ENCODE data around the gene SORBS1. TPM values are rescaled to one million over a fixed set of nuclear protein-coding genes. Genes with fewer than 3 reads are reported as not detected.

SORBS1 gene
- total and polyA plus RNA-seq, 9 of the 15 experiments (the other 6 are each of a cell fraction or from before 2014, with no cell fraction given), result 2.0 to 13.3 (median 6.5) TPM

DNA sequence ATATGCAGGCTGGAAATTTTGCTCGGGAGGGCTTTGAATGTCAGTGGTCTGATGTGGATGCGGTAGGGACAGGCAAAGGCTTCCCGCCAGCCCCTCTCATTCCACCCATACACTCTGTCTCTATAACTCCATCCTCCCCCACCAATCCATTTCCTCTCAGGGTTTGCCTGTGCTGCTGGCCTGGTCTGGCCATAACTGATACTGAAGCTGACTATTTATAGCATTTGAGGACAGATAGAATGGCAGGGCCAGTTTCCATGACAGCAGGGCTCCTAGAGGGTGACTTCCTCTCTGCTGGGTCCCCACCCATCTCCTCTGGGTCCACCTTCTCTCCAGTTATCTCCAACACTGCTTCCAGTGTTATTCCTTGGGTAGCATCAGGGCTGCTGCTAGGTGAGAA is 263.8 kb downstream of the SORBS1 start (continued):
- TF ChIP-seq EZH2 (IDR thresholded peaks at IDR 0.05; ENCODE audit: borderline replicate concordance, low read depth, low read length) (no peak), KLF6 (CRISPR knock-in tag; IDR thresholded peaks at IDR 0.05; ENCODE audit: borderline replicate concordance) (no peak), ZNF586 (CRISPR knock-in tag; conservative IDR thresholded peaks at IDR 0.05) (no peak), OTX1 (CRISPR knock-in tag; IDR thresholded peaks at IDR 0.05) (no peak), U2AF1 (optimal IDR thresholded peaks at IDR 0.05; ENCODE audit: low read depth, low read length) (no peak), ZNF76 (CRISPR knock-in tag; IDR thresholded peaks at IDR 0.05; ENCODE audit: borderline replicate concordance) (no peak), DPF2 (IDR thresholded peaks at IDR 0.05) (peak; percentile 83), ZNF124 (CRISPR knock-in tag; IDR thresholded peaks at IDR 0.05) (no peak), BRD4 (IDR thresholded peaks at IDR 0.05) (no peak), ZNF444 (CRISPR knock-in tag; IDR thresholded peaks at IDR 0.05) (no peak), PCBP2 (IDR thresholded peaks at IDR 0.05; ENCODE audit: low read depth, low read length, poor library complexity, severe bottlenecking) (no peak), MCM2 (IDR thresholded peaks at IDR 0.05; ENCODE audit: low read depth) (no peak), ZBED1 (IDR thresholded peaks at IDR 0.05) (no peak), SRSF9 (IDR thresholded peaks at IDR 0.05; ENCODE audit: borderline replicate concordance, low read depth, low read length) (no peak), IRF2 (CRISPR knock-in tag; IDR thresholded peaks at IDR 0.05) (no peak), ZNF311 (CRISPR knock-in tag; IDR thresholded peaks at IDR 0.05) (no peak), PYGO2 (tag; IDR thresholded peaks at IDR 0.05) (no peak), MTA2 (IDR thresholded peaks at IDR 0.05; ENCODE audit: low read depth) (peak; percentile 60), SPI1 (IDR thresholded peaks at IDR 0.05; ENCODE audit: borderline replicate concordance, low read depth, low read length) (peak; percentile 95), IFI16 (CRISPR knock-in tag; IDR thresholded peaks at IDR 0.05) (no peak), TCF3 (CRISPR knock-in tag; IDR thresholded peaks at IDR 0.05) (peak; percentile 90)
- TF ChIP-seq, protein P1, sequence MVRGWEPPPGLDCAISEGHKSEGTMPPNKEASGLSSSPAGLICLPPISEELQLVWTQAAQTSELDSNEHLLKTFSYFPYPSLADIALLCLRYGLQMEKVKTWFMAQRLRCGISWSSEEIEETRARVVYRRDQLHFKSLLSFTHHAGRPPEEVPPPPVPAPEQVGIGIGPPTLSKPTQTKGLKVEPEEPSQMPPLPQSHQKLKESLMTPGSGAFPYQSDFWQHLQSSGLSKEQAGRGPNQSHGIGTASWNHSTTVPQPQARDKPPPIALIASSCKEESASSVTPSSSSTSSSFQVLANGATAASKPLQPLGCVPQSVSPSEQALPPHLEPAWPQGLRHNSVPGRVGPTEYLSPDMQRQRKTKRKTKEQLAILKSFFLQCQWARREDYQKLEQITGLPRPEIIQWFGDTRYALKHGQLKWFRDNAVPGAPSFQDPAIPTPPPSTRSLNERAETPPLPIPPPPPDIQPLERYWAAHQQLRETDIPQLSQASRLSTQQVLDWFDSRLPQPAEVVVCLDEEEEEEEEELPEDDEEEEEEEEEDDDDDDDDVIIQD (CRISPR knock-in tag; IDR thresholded peaks at IDR 0.05), result no peak
- TF ChIP-seq, protein P2, sequence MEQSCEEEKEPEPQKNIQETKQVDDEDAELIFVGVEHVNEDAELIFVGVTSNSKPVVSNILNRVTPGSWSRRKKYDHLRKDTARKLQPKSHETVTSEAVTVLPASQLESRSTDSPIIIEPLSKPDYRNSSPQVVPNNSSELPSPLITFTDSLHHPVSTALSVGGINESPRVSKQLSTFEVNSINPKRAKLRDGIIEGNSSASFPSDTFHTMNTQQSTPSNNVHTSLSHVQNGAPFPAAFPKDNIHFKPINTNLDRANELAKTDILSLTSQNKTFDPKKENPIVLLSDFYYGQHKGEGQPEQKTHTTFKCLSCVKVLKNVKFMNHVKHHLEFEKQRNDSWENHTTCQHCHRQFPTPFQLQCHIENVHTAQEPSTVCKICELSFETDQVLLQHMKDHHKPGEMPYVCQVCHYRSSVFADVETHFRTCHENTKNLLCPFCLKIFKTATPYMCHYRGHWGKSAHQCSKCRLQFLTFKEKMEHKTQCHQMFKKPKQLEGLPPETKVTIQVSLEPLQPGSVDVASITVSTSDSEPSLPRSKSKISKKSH (CRISPR knock-in tag; IDR thresholded peaks at IDR 0.05), result no peak
- TF ChIP-seq, protein P3, sequence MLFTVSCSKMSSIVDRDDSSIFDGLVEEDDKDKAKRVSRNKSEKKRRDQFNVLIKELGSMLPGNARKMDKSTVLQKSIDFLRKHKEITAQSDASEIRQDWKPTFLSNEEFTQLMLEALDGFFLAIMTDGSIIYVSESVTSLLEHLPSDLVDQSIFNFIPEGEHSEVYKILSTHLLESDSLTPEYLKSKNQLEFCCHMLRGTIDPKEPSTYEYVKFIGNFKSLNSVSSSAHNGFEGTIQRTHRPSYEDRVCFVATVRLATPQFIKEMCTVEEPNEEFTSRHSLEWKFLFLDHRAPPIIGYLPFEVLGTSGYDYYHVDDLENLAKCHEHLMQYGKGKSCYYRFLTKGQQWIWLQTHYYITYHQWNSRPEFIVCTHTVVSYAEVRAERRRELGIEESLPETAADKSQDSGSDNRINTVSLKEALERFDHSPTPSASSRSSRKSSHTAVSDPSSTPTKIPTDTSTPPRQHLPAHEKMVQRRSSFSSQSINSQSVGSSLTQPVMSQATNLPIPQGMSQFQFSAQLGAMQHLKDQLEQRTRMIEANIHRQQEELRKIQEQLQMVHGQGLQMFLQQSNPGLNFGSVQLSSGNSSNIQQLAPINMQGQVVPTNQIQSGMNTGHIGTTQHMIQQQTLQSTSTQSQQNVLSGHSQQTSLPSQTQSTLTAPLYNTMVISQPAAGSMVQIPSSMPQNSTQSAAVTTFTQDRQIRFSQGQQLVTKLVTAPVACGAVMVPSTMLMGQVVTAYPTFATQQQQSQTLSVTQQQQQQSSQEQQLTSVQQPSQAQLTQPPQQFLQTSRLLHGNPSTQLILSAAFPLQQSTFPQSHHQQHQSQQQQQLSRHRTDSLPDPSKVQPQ (CRISPR knock-in tag; IDR thresholded peaks at IDR 0.05; ENCODE audit: borderline replicate concordance), result no peak
- TF ChIP-seq, protein P4, sequence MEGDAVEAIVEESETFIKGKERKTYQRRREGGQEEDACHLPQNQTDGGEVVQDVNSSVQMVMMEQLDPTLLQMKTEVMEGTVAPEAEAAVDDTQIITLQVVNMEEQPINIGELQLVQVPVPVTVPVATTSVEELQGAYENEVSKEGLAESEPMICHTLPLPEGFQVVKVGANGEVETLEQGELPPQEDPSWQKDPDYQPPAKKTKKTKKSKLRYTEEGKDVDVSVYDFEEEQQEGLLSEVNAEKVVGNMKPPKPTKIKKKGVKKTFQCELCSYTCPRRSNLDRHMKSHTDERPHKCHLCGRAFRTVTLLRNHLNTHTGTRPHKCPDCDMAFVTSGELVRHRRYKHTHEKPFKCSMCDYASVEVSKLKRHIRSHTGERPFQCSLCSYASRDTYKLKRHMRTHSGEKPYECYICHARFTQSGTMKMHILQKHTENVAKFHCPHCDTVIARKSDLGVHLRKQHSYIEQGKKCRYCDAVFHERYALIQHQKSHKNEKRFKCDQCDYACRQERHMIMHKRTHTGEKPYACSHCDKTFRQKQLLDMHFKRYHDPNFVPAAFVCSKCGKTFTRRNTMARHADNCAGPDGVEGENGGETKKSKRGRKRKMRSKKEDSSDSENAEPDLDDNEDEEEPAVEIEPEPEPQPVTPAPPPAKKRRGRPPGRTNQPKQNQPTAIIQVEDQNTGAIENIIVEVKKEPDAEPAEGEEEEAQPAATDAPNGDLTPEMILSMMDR (IDR thresholded peaks at IDR 0.05 in 2 of 3, conservative IDR thresholded peaks at IDR 0.05 in 1 of 3; ENCODE audit: insufficient read depth in 2 of 3, low read depth in 1 of 3, low read length in 3 of 3), result no peak
